Measurements from ENCODE around the gene KIAA0319L. TPM values are rescaled to one million over a fixed set of nuclear protein-coding genes. Genes with fewer than 3 reads are reported as not detected.
"Not testable (repeated sequence)": the region's sequence is repeated elsewhere in the genome, so short reads cannot be mapped to it uniquely, and the experiment has no call there.

The KIAA0319L gene
- total RNA-seq, 4 donors from 2014 or later: 28.5 to 35.7 (median 32.7) TPM

DNA sequence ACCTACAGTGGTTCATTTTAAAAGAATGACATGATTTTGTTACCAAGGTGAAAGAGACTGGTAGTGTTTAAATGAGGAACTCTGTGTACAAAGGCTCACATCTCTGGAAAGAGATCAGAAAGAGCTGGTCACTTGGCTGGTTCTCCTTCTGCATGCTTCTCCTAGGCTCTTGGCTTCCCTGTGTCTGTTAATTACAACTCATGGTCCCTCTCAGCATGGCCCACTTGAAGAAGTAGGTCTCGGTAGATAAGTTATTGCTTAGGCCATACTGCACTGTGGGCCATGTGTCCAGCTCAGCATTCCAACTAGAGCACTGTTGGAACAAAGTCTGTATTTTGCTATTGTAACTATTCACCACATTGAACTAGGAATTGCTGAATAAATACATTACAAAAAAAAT is 91.1 kb downstream of the KIAA0319L start:
- no peak overlapping the region for H3K4me3 ChIP-seq
- intact Hi-C loops (cut with DNase I): no loop called here
- WGBS: 100% methylated on average over 1 of the region's 1 CpG
- H3K27me3 ChIP-seq: no peaks in the 10 kb centered on the region
- no peaks in the 10 kb centered on the region for H3K9me3 ChIP-seq
- H3K36me3 ChIP-seq: peaks cover 6 to 83% (median 63%) of the 10 kb centered on the region in 4 donors
- H3K4me1 ChIP-seq: no peaks in the 10 kb centered on the region
- DNase-seq (ENCODE audit: extremely low spot score): no peak
- TF ChIP-seq POLR2AphosphoS5 (IDR thresholded peaks at IDR 0.05) (no peak), EP300 (IDR thresholded peaks at IDR 0.05) (no peak), POLR2A (IDR thresholded peaks at IDR 0.05; ENCODE audit: low read depth) (no peak)
- TF ChIP-seq, protein P1, sequence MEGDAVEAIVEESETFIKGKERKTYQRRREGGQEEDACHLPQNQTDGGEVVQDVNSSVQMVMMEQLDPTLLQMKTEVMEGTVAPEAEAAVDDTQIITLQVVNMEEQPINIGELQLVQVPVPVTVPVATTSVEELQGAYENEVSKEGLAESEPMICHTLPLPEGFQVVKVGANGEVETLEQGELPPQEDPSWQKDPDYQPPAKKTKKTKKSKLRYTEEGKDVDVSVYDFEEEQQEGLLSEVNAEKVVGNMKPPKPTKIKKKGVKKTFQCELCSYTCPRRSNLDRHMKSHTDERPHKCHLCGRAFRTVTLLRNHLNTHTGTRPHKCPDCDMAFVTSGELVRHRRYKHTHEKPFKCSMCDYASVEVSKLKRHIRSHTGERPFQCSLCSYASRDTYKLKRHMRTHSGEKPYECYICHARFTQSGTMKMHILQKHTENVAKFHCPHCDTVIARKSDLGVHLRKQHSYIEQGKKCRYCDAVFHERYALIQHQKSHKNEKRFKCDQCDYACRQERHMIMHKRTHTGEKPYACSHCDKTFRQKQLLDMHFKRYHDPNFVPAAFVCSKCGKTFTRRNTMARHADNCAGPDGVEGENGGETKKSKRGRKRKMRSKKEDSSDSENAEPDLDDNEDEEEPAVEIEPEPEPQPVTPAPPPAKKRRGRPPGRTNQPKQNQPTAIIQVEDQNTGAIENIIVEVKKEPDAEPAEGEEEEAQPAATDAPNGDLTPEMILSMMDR (IDR thresholded peaks at IDR 0.05): no peak
- H3K27ac ChIP-seq (replicated peaks in 1 of 4): no peak overlapping the region

DNA sequence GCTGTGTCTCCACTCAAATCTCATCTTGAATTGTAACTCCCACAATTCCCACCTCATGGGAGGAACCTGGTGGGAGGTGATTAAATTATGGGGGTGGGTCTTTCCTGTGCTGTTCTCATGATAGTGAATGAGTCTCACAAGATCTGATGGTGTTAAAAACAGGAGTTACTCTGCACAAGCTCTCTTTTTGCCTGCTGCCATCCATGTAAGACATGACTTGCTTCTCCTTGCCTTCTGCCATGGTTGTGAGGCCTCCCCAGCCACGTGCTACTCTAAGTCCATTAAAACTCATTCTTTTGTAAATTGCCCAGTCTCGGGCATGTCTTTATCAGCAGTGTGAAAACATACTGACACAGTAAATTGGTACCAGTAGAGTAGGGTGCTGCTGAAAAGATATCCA is 93.5 kb downstream of the KIAA0319L start:
- H3K4me1 ChIP-seq; H3K9me3 ChIP-seq; DNase-seq (ENCODE audit: extremely low spot score); H3K4me3 ChIP-seq; intact Hi-C loops (cut with DNase I); H3K27me3 ChIP-seq; H3K27ac ChIP-seq (replicated peaks in 1 of 4): not testable (repeated sequence)
- H3K36me3 ChIP-seq: peaks cover 6 to 75% (median 59%) of the 10 kb centered on the region in 4 donors
- 91% methylated on average over 2 of the region's 2 CpGs for WGBS

DNA sequence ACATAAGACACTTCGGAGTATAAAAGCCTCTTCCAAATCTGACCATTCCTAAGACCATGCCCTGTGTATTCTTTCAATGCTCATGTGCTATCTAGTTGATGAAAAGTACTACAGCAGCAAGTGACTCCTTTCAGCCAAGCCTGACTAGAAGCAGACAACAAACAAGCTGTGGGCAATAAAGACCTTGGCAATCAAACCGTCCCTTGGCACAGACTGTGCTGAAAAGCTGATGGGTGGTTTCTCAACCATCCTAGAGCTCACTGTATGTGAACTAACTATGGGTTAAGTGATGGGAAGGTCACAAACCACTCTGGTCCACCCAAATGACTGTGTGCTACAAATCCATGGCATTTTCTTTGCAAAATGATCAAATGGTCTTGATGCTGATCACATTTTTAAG is 94.0 kb downstream of the KIAA0319L start:
- intact Hi-C loops (cut with DNase I): no loop called here
- Histone ChIP-seq H3K27me3 (no peaks in the 10 kb centered on the region), H3K27ac (replicated peaks in 1 of 4) (no peak overlapping the region), H3K4me1 (no peaks in the 10 kb centered on the region), H3K9me3 (no peaks in the 10 kb centered on the region), H3K36me3 (peaks cover 6 to 76% (median 58%) of the 10 kb centered on the region in 4 donors), H3K4me3 (no peak overlapping the region)
- TF ChIP-seq, protein P1 (IDR thresholded peaks at IDR 0.05): no peak
- TF ChIP-seq POLR2AphosphoS5 (IDR thresholded peaks at IDR 0.05): no peak
- TF ChIP-seq EP300 (IDR thresholded peaks at IDR 0.05): no peak
- TF ChIP-seq POLR2A (IDR thresholded peaks at IDR 0.05; ENCODE audit: low read depth): no peak
- whole genome bisulfite sequencing: 90% methylated on average over 2 of the region's 2 CpGs
- DNase-seq (ENCODE audit: extremely low spot score): no peak

DNA sequence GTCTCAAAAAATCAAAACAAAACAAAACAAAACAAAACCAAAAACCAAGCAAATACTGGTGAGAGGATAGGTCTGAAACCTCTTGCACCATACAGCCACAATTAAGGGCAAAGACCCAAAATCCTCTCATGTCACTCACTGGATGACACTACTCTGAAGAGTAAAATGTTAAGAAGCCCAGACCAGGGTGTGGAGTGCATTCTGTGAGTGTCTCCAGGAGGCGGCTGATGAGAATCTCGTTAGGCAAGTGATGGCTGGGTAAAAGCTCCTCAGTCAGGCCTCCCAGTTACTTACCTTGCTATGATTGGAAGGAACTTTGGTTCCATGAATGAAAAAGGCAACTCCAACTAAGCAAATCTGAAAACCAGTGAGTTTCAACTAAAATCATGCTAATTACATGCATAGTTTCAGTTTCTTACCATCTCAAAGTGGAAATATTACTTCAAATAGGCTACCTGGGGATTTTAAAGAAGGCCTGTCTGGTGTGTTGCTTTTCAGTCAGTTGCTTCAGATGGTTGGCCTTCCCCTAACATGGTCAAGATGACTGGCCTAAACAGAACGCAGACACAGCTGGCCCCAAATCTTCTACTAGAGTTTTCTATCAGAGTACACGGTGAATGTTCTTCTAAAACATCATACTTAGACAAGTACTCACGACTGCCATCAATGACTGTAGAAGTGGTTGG is 95.1 kb downstream of the KIAA0319L start:
- Histone ChIP-seq H3K4me3 (no peak overlapping the region), H3K27me3 (no peaks in the 10 kb centered on the region), H3K27ac (replicated peaks in 1 of 4) (no peak overlapping the region), H3K4me1 (no peaks in the 10 kb centered on the region), H3K9me3 (no peaks in the 10 kb centered on the region), H3K36me3 (peaks cover 6 to 82% (median 59%) of the 10 kb centered on the region in 4 donors)
- WGBS: 91% methylated on average over 5 of the region's 5 CpGs
- TF ChIP-seq POLR2AphosphoS5 (IDR thresholded peaks at IDR 0.05) (no peak), EP300 (IDR thresholded peaks at IDR 0.05) (no peak)
- no peak for DNase-seq (ENCODE audit: extremely low spot score)
- intact Hi-C loops (cut with DNase I): no loop called here

DNA sequence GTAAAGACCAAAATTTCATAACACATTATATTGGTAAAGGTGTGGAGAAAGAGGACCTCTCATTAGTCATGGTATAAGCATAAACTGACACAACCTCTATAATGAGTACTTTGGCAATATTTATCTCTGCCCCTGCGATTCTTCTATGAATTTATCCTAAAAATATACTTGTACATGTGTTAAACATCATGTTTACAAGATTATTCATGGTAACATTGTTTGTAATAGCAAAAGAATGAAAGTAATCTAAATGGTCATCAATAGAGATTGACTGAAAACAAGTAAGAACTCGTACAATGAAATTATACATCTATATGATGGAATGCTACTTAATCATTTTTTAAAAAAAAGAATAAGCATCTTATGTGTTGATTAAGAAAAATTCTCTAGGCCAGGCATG is 96.4 kb downstream of the KIAA0319L start:
- Histone ChIP-seq H3K4me3 (no peak overlapping the region), H3K4me1 (no peaks in the 10 kb centered on the region), H3K27ac (replicated peaks in 1 of 4) (no peak overlapping the region), H3K36me3 (peaks cover 6 to 83% (median 58%) of the 10 kb centered on the region in 4 donors), H3K27me3 (no peaks in the 10 kb centered on the region), H3K9me3 (no peaks in the 10 kb centered on the region)
- no peak for DNase-seq (ENCODE audit: extremely low spot score)
- TF ChIP-seq POLR2A (IDR thresholded peaks at IDR 0.05; ENCODE audit: low read depth) (no peak), EP300 (IDR thresholded peaks at IDR 0.05) (no peak), POLR2AphosphoS5 (IDR thresholded peaks at IDR 0.05) (no peak)
- TF ChIP-seq, protein P1 (IDR thresholded peaks at IDR 0.05): no peak
- 93% methylated on average over 2 of the region's 2 CpGs for WGBS
- intact Hi-C loops (cut with DNase I): no loop called here

DNA sequence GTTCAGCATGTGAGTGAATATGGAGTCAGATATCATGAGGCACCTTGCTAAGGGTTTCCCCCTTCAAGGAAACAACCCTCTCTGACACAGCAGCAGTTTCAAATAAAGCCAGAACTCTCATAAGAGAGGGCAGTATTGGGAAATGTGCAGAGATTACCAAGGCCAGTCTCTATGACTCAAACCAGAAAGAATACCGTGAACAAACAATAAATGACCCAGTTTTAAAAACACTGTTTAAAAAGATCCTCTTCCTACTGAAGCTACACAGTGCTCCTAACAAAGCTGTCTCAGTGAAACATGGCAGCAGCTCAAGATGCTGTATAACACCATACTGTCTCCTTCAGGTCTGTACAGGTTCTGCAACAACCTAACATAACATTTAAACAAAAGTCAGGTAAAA is 102.6 kb downstream of the KIAA0319L start:
- no peak overlapping the region for H3K4me3 ChIP-seq
- H3K27me3 ChIP-seq: no peaks in the 10 kb centered on the region
- peaks cover 14 to 71% (median 38%) of the 10 kb centered on the region in 4 donors for H3K36me3 ChIP-seq
- TF ChIP-seq EP300 (IDR thresholded peaks at IDR 0.05): no peak
- TF ChIP-seq, protein P1 (IDR thresholded peaks at IDR 0.05): no peak
- TF ChIP-seq POLR2A (IDR thresholded peaks at IDR 0.05; ENCODE audit: low read depth): no peak
- no peak for TF ChIP-seq POLR2AphosphoS5 (IDR thresholded peaks at IDR 0.05)
- DNase-seq (ENCODE audit: extremely low spot score): no peak
- peaks cover 27 to 43% (median 35%) of the 10 kb centered on the region in 4 donors for H3K4me1 ChIP-seq
- H3K27ac ChIP-seq (replicated peaks in 1 of 4): peak overlapping the region in 2 of 4 donors; percentile 32 to 35
- intact Hi-C loops (cut with DNase I): no loop called here
- WGBS: 53% methylated on average over 1 of the region's 1 CpG
- no peaks in the 10 kb centered on the region for H3K9me3 ChIP-seq

Data from esophagus muscularis mucosa (tissue), 4 donors.